ENCODE measurements around the gene GNG7. TPM values are rescaled to one million over a fixed set of nuclear protein-coding genes. Genes with fewer than 3 reads are reported as not detected.

The GNG7 gene
- total and polyA plus RNA-seq, 2 donors (not counting 3 experiments of a cell fraction or from before 2014, with no cell fraction given) = 0.29 to 0.84 TPM

DNA sequence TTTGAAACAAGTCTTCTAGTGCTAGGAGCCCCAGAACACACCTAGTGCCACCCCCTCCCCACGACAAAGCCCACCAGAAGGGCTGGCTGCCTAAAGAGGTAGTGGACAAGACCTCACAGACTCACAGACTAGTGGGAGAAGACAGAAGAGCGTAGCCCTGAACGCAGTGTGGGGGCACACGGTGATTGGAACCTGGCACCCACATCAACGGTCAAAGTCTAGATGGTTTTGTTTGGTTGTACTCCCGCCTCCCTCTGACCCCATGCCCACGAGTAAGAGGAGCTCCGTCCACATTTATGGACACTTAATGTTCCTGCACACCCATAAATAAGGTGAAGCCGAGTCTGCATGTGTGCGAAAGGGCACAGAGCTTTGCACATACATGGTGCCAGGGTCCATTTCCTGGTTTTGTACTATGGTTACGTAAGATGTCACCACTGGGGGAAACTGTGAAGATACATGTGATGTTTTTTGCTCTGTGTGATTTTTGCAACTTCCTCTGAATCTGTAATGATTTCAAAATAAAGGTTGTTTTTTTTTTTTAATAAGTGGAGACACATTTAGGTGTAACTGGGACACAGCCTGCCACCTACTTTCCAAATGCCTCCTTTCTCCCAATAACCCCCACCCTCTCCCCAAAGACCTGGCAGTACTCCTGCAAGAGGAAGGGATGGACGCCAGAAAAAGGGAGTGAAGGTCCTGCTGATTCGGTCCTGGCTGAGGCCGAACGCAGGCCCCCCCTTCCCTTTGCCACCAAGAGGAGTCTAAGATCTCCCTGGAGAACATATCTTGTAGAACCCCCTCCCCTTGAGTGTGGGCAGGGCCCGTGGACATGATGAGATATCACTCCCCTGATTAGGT, 72.8 kb downstream of the GNG7 start:
- Histone ChIP-seq H3K9ac (replicated peaks; ENCODE audit: extremely low read depth, insufficient read depth, low read length) (no peak overlapping the region), H3K4me2 (ENCODE audit: insufficient read depth, low read length) (no peak overlapping the region), H3K9me1 (replicated peaks; ENCODE audit: control insufficient read depth, extremely low read depth, insufficient read depth, low read length) (no peaks in the 10 kb centered on the region), H3K4me1 (ENCODE audit: control insufficient read depth, extremely low read depth, insufficient read depth, low read length) (peaks cover 20% of the 10 kb centered on the region), H2AFZ (ENCODE audit: low read depth, low read length) (no peak overlapping the region), H3K79me2 (ENCODE audit: control insufficient read depth, insufficient read depth, low read length) (no peaks in the 10 kb centered on the region), H3K36me3 (ENCODE audit: control insufficient read depth in 2 of 2, extremely low read depth in 1 of 2, insufficient read depth in 2 of 2, low read length in 2 of 2) (no peaks in the 10 kb centered on the region), H3K27me3 (ENCODE audit: control insufficient read depth in 2 of 2, insufficient read depth in 2 of 2, low read length in 2 of 2) (no peaks in the 10 kb centered on the region), H3K9me3 (replicated peaks; ENCODE audit: control insufficient read depth, insufficient read depth, low read length) (peaks cover 2% of the 10 kb centered on the region), H4K20me1 (replicated peaks; ENCODE audit: control insufficient read depth, extremely low read depth, insufficient read depth, low read length) (no peaks in the 10 kb centered on the region), H3K27ac (ENCODE audit: insufficient read depth, low read depth, low read length) (no peak overlapping the region), H3K4me3 (replicated peaks in 1 of 3; ENCODE audit: insufficient read depth in 1 of 3, low read depth in 1 of 3, low read length in 3 of 3) (no peak overlapping the region)
- TF ChIP-seq, protein P1, sequence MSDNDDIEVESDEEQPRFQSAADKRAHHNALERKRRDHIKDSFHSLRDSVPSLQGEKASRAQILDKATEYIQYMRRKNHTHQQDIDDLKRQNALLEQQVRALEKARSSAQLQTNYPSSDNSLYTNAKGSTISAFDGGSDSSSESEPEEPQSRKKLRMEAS (IDR thresholded peaks at IDR 0.05; ENCODE audit: insufficient read depth, insufficient read length) = no peak
- no peak for TF ChIP-seq EZH2 (IDR thresholded peaks at IDR 0.05; ENCODE audit: borderline replicate concordance, low read depth, low read length, severe bottlenecking)
- TF ChIP-seq JUN (IDR thresholded peaks at IDR 0.05; ENCODE audit: borderline replicate concordance, insufficient read depth, insufficient read length, low read depth) = no peak
- no peak for TF ChIP-seq FOS (IDR thresholded peaks at IDR 0.05; ENCODE audit: borderline replicate concordance, insufficient read depth, low read length)
- TF ChIP-seq GATA2 (IDR thresholded peaks at IDR 0.05; ENCODE audit: insufficient read depth, insufficient read length, low read depth, low read length) = no peak
- TF ChIP-seq, protein P2, sequence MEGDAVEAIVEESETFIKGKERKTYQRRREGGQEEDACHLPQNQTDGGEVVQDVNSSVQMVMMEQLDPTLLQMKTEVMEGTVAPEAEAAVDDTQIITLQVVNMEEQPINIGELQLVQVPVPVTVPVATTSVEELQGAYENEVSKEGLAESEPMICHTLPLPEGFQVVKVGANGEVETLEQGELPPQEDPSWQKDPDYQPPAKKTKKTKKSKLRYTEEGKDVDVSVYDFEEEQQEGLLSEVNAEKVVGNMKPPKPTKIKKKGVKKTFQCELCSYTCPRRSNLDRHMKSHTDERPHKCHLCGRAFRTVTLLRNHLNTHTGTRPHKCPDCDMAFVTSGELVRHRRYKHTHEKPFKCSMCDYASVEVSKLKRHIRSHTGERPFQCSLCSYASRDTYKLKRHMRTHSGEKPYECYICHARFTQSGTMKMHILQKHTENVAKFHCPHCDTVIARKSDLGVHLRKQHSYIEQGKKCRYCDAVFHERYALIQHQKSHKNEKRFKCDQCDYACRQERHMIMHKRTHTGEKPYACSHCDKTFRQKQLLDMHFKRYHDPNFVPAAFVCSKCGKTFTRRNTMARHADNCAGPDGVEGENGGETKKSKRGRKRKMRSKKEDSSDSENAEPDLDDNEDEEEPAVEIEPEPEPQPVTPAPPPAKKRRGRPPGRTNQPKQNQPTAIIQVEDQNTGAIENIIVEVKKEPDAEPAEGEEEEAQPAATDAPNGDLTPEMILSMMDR (IDR thresholded peaks at IDR 0.05; ENCODE audit: extremely low read depth in 1 of 2, insufficient read depth in 1 of 2, low read depth in 1 of 2, low read length in 2 of 2) = no peak
- no peak for TF ChIP-seq POLR2A (IDR thresholded peaks at IDR 0.05; ENCODE audit: low read depth, low read length)
- no peak for TF ChIP-seq MYC (IDR thresholded peaks at IDR 0.05; ENCODE audit: low read depth, low read length)
- no peak for TF ChIP-seq POLR2AphosphoS5 (IDR thresholded peaks at IDR 0.05; ENCODE audit: insufficient read depth, low read depth, low read length)
- intact Hi-C loops (cut with micrococcal nuclease) = no loop called here
- DNase-seq (ENCODE audit: low read depth, low spot score) = no peak
- no TSS peak for BruUV-seq (replicated peaks)
- POLR2A ChIA-PET = interaction anchor here (2.1 kb wide), 1 partner anchor 153 kb away, joined by 6 read pairs; the partner anchor contains the start of gene GADD45B
- FAIRE-seq = no peak
- CTCF ChIA-PET = interaction anchor here (7.6 kb wide), 1 partner anchor 11 kb away, joined by 171 read pairs; no protein-coding TSS in a partner anchor
- dilution Hi-C loops (cut with MboI; ENCODE audit: extremely low pct_ligation_motif_present, low sequenced_read_pairs) = no loop called here

Measured in endothelial cell of umbilical vein (primary cell).